GM18505 (cell line): ENCODE results near the gene ZNF536.
"Not testable (repeated sequence)": the region's sequence is repeated elsewhere in the genome, so short reads cannot be mapped to it uniquely, and the experiment has no call there.

Source experiments
- ATAC-seq: cut with Tn5 transposase; IDR thresholded peaks from one replicate; pipeline ENCODE4 v1.9.1; 2021; ENCODE audit not compliant: unreplicated experiment
- POLR2A ChIP-seq: IDR thresholded peaks from 4 replicates; pipeline ENCODE4 v1.6.1; 2011; ENCODE audit warnings: borderline replicate concordance; ENCODE audit not compliant: insufficient read depth, insufficient read length; ENCODE audit errors: extremely low read depth

Gene ZNF536

DNA sequence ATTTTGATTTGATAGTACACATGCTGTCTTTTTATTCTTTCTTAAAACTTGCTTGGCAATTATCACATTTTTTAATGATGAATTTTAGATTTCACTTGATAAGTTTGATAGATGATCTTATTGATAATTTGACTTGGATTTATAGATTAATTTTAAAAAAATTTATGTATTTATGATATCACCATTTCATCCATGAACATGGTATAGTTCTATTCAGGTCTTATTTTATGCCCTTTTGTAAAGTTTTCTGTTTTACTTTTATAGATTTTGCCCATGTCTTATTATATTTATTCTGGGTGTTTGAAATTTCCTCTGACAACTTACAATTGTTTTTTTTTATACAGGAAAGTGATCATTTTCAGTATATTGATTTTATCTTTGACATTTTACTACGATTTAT, 39.5 kb downstream of the ZNF536 start:
- ATAC-seq = no peak
- TF ChIP-seq POLR2A = no peak

DNA sequence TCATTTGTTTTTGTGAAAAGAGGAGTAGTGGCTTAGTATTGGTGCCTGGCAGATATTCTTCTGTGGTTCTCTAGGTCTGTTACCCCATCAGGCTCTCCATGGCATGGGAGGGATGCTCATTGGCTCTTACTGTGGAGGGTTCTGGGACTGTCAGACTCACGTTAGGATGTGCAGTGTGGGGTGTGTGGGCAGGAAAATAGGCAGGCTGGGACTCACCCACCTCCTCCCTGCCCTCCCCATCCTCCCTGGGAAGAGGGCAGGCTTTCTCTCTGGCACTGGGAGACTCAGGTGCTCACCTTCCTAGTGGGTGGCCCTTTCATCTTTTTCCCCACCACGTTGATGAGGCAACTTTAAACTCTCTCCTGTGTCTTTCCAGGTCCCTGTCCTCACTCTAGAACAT, 44.2 kb downstream of the ZNF536 start:
- no peak for TF ChIP-seq POLR2A
- ATAC-seq = no peak

DNA sequence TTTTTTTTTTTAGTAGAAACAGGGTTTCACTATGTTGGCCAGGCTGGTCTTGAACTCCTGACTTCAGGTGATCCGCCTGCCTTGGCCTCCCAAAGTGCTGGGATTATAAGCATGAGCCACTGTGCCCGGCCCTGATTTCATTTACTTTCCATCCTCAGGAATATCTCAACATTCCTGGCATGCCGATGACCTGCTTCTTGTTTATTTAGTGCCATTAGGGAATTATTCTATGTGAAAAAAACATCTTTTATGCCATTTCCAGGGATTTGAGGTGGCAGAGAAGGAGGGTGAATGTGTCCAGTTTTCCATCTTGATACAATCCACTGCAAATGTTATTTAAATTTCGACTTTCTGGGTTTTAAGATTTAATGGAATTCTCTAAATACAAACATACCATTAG, 45.0 kb downstream of the ZNF536 start:
- not testable (repeated sequence) for ATAC-seq

DNA sequence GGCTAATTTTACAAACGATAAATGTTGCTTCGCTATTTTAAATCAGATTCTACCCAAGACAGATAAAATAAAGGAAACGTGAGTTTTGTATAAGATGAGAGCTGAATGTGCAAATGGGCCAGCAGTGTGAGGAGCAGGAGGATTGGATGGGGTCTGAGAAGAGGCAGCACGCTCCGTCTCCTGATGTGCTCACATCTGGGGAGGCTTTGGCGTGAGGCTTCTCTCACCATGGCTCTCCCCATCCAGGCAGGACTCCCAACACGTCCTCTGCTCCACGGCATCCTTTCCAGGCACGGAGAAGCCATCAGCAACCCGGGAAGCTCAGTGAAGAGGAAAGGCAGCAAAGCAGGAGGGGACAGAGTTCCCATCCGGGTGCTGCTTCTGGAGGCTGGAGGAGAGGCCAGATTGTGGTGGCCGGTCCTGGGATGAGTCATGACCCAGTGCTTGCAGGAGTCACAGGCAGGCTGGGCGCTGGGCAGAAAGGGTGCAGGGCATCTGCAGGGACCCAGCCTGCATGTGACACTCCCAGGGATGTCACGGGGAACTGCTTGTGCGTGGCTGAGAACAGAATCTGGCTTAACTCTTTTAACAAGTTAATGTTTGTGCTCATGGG, 47.5 kb downstream of the ZNF536 start:
- no peak for TF ChIP-seq POLR2A
- ATAC-seq = no peak

DNA sequence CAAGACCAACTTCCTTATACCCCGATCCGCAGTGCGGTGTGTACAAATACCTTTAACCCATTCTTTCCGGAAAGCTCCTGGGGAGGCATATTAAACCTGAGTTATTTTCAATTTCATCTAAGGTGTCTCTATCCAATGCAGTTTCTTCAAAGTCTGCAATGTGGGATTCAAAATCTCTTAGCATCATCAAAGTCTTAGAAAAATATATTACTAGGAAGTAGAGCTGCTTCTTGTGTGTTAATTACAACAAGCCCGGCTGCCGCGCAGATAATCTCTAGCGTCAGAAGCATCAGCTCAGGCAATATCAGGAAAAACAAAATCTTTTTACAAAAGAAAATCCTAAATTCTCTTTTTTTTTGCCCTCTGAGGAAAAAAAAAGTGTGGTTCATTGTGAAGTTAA, 48.1 kb downstream of the ZNF536 start:
- no peak for ATAC-seq
- TF ChIP-seq POLR2A = no peak

DNA sequence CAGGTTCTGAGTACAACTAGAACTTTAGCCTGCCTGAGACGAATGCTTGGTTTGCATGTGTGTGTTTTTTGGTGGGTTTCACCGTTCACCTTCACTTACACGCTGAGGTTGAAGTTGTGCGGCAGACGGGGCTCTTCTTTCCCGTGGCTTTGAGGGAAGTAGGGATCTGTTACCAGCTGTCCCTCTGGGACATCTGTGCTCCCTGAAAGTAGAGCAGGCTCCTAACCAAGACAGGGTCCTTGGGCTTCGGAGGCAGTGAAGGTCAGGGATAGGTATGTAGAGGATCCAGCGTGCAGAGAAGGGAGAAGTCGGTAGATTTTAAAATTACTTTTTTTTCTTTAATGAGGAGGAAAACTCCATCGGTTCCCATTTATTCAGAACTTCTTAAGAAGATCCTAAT, 48.7 kb downstream of the ZNF536 start:
- ATAC-seq = no peak
- TF ChIP-seq POLR2A = no peak

DNA sequence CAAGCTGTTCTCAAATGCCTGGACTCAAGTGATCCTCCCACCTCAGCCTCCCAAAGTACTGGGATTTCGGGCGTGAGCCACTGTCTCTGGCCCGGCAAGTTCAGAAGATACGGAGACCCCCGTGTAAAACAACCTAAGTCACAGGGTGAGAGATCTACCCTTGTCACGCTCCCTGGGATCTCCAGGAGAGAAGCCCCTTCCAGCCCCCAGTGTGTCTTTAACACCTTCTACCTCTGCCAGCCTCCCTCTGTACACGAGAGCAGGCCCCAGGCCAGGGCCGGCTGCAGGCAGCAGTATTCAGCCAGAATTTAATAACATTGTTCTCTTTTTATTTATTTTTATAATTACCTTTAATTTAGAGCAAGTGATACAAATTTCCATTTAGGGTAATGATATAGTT, 49.4 kb downstream of the ZNF536 start:
- ATAC-seq = no peak
- TF ChIP-seq POLR2A = no peak

DNA sequence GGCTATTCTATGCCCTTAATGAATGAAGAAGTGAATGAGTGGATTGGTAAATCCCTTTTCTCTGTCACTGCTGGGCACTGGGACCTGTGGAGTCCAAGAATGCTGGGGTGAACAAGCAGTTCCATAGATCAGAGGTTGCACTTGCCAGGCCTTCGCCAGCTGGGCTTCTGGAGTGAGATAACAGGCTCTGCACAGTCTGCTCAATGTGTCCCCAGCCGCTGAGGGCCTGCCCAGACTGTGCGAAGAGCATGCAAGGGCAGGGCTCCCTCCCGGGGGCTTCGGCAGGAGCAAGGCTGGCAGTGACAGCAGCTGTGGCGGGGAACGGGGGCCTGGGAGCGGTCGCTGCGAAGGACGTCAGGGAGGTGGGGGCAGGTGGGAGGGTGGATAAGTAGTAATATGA, 51.3 kb downstream of the ZNF536 start:
- TF ChIP-seq POLR2A = no peak
- no peak for ATAC-seq

DNA sequence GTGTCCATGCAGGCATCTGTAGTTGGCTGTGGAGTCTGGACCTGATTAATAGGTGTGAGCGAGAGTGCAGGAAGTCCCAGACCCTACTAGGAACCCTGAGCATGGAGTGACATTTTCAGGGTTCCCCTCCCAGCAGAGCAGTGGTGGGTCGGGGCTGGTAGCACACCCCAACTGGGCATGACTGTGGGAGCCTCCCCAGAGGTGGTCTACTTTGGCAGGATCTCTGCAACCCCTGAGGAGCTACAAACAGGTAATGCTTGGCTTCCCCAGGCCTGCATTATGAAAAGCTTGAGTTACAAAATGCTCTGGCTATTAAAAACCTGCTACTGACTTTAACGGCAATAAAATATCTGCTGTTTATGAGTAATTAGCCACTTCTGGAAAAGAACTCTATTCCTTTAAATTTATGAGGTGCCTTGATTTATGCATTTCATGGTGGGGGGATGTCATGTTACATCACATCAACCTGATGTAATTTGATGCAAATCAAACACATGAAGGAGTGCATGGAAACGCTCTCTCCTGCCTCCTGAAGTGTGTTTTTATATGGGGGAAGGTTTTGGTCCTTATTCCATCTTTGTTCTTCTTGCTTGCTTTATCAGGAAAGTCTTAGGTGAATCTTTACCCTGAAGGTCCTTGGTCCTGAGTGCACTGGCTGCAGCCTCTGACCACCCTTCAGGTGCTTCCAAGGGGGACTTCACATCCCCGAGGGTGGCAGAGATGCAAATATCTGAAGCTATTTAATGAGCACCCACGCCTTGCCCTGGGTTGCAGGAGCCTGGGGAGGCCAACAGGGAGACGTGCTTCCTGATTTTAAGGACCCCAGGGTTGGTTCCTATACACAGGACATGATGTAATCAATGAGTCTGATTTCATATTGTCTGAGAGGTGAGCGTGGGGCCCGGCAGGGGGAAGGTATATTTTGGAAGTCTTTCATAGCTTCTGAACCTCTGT, 54.0 kb downstream of the ZNF536 start:
- no peak for ATAC-seq
- TF ChIP-seq POLR2A = no peak

DNA sequence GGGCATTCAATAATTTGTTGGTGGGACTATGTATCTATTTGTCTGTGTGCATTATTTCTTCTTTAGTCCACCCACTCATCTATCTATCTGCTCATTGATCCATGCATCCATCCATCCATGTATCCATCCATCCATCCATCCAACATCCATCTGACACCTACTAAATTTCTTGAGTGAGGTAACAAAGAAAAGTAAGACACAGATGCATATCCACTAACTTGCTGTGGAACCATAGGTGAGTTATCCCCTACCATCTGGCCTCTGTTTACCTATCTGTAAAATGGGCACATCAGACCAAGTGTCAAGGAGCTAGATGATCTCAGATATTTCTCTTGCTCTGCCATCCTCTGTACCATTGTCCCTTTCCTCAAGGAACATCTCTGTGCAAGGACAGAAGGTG, 54.7 kb downstream of the ZNF536 start:
- no peak for TF ChIP-seq POLR2A
- no peak for ATAC-seq

DNA sequence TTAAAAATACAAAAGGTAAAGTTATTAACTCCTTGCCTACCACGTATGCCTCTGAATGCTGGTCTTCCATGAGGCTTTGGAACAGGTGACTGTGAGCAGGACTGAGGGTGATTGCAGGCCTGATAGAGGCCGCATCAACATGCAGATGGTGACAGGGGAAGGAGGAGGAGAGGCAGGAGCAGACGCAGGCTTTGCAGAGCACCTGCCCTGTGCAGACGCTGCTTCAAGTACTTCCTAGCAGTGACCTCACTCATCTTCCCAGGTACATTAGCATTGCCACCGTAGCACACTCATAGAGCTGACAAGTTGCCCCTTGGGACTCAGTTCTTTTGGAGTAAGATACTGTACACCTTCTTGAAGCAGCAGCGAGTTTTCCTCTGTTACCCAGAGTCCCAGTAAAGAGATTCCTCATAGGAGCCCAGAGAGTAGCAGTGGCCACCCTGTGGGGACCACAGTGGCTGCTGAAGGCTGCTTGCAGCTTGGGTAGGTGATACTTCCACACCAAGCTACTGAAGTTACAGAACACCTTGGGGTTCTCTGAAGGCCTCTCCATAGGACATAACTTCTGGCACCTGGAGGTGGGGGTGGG, 56.0 kb downstream of the ZNF536 start:
- no peak for ATAC-seq
- no peak for TF ChIP-seq POLR2A

DNA sequence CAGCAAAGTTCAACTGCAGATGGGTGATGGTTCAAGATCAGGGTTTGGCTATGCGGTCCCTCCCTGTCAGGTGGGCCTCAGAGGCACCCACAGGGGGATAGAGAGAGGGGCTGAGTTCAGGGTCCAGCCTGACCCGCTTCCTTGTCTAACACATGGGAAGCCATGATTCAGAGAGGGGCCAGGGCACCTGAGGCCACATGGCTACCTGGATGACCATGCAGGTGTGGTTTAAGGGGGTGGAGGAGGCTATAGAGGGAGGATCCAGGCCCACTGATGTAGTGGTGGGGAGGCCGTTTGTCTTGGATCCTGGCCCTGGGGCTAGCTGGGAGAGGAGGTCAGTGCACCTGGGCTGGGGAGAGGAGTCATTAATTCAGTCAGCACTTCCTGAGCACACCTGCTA, 56.7 kb downstream of the ZNF536 start:
- no peak for ATAC-seq
- no peak for TF ChIP-seq POLR2A

DNA sequence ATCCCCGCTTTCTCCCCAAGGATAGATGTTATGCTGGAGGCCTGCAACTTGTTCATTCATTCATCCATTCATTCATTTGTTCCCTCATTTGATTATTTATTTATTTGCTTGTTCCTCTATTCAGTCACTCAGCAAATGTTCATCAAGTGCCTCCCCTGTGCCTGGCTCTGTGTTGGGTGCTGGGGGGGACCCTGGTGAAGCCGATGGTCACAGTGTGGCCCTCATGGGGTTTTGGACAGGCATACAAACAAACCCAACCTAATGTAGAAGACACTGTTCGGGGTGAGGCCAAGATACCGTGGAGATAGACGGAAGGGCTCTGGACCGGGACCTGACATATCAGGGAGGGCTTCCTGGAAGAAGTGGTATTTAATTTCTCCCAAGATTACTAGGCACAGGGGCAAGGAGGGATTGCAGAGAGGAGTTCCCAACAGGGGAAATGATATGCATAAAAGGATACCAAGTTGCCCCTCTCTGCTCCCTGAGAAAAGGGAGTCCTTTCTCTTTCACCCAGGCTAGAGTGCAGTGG, 58.1 kb downstream of the ZNF536 start:
- TF ChIP-seq POLR2A = no peak
- no peak for ATAC-seq

DNA sequence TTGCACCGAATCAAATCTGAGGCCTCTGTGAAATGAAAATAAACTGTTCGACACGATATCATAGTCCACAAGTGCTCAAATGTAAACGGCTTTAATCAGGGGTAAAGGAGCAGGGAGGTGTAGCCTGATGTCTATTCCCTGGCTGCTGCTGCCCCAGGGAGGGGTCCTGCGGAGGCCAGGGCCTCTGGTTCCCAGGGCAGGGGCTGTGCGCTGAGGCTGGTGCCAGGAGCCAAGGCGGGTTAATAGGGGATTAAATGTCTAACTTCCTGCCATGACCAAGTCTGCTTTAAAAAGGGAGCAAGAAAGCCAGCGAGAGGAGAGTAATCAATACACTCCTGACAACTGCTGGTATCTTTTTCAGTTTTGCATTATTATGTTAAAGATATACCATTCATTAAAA, 59.4 kb downstream of the ZNF536 start:
- no peak for TF ChIP-seq POLR2A
- ATAC-seq = no peak
